Activated CD8-positive, alpha-beta memory T cell treated with anti-CD3 and anti-CD28 coated beads, Interleukin-2, amount 10 ng/mL, durations not matched to agents 7 days and 5 days (primary cell): ENCODE measurements around the gene NAT8L. TPM values are rescaled to one million over a fixed set of nuclear protein-coding genes. Genes with fewer than 3 reads are reported as not detected.

ENCODE experiments used
- ATAC-seq: fragments of 150-1000 bp; cut with Tn5 transposase; one replicate; pipeline ENCODE4 v1.10.0; 2021; ENCODE audit warnings: moderate library complexity
- CTCF ChIA-PET: fragments of 350-600 bp; sonication (Branson Sonifier 250); formaldehyde crosslinking; loops from one replicate; lab custom pipeline; 2021; ENCODE audit warnings: antibody characterized with exemption; lab: Charles Lee
- DNase-seq: peaks from one replicate; pipeline ENCODE4 v3.0.0-alpha.2; 2020
- H3K27ac Mint-ChIP-seq: one replicate; pipeline ENCODE4 v1.8.0; 2021; ENCODE audit warnings: mild to moderate bottlenecking, mixed read lengths
- H3K27me3 Mint-ChIP-seq: one replicate; pipeline ENCODE4 v1.8.0; 2021; ENCODE audit warnings: mixed read lengths
- H3K36me3 Mint-ChIP-seq: one replicate; pipeline ENCODE4 v1.8.0; 2021; ENCODE audit warnings: mild to moderate bottlenecking, mixed read lengths
- H3K4me1 Mint-ChIP-seq: one replicate; pipeline ENCODE4 v1.8.0; 2021; ENCODE audit warnings: mixed read lengths
- H3K4me3 Mint-ChIP-seq: one replicate; pipeline ENCODE4 v1.8.0; 2021; ENCODE audit warnings: mild to moderate bottlenecking, moderate library complexity, mixed read lengths
- H3K9me3 Mint-ChIP-seq: one replicate; pipeline ENCODE4 v1.8.0; 2022; ENCODE audit warnings: low read depth, mixed read lengths
- total RNA-seq, 2 experiments: library from RNA; stranded (reverse); gene quantifications; one replicate each; pipeline ENCODE4 v1.2.3, GENCODE V29; 2021

The NAT8L gene
- total RNA-seq, 2 experiments from 2014 or later, result 0.09 to 0.40 TPM

DNA sequence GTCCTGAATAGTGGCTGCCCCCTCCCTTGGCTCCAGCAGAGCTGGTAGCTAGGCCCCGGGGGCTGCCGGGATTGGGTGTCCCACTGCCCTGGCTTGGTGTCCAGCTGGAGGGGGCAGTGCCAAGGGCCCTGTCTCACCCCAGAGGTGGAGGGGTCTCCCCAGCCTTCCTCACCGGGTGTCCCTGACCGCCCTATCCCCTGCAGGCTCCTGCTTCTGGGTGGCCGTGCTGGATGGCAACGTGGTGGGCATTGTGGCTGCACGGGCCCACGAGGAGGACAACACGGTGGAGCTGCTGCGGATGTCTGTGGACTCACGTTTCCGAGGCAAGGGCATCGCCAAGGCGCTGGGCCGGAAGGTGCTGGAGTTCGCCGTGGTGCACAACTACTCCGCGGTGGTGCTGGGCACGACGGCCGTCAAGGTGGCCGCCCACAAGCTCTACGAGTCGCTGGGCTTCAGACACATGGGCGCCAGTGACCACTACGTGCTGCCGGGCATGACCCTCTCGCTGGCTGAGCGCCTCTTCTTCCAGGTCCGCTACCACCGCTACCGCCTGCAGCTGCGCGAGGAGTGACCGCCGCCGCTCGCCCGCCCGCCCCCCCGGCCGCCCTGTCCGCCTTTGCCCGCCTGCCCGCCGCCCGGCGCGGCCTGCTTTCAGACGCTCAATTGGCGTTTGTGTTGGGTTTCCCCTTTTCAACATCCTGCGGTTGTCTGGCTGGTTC, 4.6 kb downstream of the NAT8L start:
- CTCF ChIA-PET, result no interaction called here
- Mint-ChIP-seq H3K27me3 (peaks cover 3% of the 10 kb centered on the region), H3K27ac (no peak overlapping the region), H3K4me1 (no peaks in the 10 kb centered on the region), H3K36me3 (no peaks in the 10 kb centered on the region), H3K9me3 (no peaks in the 10 kb centered on the region), H3K4me3 (no peak overlapping the region)
- ATAC-seq (no peak), DNase-seq (no peak)

- peaks cover 3% of the 10 kb centered on the region for H3K27me3 Mint-ChIP-seq
- no peaks in the 10 kb centered on the region for H3K36me3 Mint-ChIP-seq
- H3K4me1 Mint-ChIP-seq, result no peaks in the 10 kb centered on the region
- no peak overlapping the region for H3K27ac Mint-ChIP-seq
- H3K9me3 Mint-ChIP-seq, result no peaks in the 10 kb centered on the region
- DNase-seq (no peak), ATAC-seq (no peak)
- CTCF ChIA-PET, result no interaction called here
- H3K4me3 Mint-ChIP-seq, result no peak overlapping the region
Measured at GRCh38 chr4:2064276-2064991, 5.3 kb downstream of the NAT8L start.

DNA sequence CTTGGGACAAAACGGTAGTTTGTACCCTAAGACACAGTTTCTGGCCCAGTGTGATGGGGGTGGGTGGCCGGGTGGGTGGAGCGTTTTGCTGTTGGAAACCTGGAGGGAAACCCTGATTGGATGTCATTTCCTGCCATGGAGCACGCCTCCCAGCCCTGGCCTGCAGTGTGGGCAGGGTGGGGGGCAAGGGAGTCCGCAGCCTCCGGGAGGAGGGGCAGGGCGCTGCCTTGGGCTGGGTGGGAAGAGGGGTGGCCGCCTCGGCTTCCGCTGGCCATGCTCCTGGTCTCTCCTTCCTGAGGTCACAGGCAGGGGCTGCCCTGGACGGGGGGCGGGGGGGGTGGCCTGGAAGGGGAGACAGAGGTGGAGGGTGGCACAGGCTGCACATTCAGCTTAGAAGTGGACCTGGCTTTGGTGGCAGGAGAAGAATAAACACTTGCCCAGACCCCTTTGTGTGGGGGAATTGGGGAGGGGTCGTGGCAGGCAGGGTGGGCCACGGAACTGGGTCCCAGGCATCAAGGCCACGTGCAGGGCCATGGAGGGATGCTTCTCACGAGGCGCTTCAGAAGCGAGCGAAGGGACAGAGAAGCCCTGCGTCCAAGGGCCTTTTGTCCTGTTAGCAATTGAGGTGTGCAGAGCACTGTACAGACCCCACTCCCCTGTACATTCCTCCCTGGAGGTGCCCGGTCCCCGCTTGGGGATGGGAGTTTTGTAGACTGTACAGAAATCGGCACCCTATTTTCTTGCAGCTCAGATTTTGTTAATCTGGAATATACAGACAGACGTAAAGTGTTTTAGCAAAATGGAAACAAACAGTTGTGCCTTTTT, 6.2 kb downstream of the NAT8L start:
- no peak for DNase-seq
- Mint-ChIP-seq H3K36me3 (no peaks in the 10 kb centered on the region), H3K4me1 (no peaks in the 10 kb centered on the region), H3K4me3 (no peak overlapping the region), H3K9me3 (no peaks in the 10 kb centered on the region), H3K27me3 (peaks cover 3% of the 10 kb centered on the region), H3K27ac (no peak overlapping the region)
- ATAC-seq, result no peak
- CTCF ChIA-PET, result no interaction called here

GRCh38 chr4:2066011-2066551, 7.0 kb downstream of the NAT8L start:
- Mint-ChIP-seq H3K4me1 (no peaks in the 10 kb centered on the region), H3K9me3 (no peaks in the 10 kb centered on the region), H3K27ac (no peak overlapping the region), H3K36me3 (no peaks in the 10 kb centered on the region), H3K4me3 (no peak overlapping the region), H3K27me3 (peaks cover 3% of the 10 kb centered on the region)
- ATAC-seq, result no peak
- CTCF ChIA-PET, result no interaction called here
- DNase-seq, result no peak

DNA sequence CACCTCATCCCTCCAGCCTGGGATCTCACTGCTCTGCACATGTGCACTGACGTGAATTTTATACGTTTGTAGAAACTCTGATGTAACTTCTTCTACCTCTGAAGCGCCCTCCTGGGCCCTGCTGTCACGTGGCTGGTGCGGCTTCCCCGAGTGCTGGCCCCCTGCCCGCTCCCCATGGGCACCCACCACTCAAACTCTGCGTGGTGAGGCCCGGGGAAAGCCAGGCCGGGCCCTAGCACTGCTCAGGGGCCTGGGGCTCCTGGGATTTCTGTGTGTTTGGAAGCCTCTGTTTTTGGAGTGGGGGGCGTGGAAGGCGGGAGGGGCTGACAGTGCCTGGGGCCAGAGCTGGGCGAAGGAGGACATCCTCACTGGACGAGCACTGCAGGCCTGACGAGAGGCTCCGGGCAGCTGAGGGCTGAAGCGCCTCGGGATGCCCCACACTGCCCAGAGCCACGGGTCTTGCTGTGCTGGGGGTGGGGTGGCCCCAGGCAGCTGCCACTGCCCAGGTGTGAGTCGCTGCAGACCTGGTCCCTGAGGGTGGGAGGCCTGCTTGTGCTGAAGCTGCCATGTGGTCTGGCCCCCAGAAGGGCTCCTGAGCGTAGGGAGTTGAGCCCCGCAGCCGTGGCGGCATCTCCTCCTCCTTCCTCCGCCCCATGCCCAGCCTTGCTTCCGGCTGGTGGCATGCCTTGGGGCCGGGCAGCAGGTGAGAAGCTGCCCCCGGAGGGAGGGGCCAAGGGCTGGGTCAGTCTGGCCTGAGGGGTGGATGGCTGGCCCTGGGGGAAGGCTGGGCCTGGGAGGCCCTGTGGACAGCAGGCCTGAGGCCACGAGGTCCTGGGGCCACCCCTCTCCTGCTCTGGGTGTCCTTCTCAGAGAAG, 7.7 kb downstream of the NAT8L start:
- Mint-ChIP-seq H3K4me3 (no peak overlapping the region), H3K36me3 (no peaks in the 10 kb centered on the region), H3K27me3 (peaks cover under 1% of the 10 kb centered on the region), H3K9me3 (no peaks in the 10 kb centered on the region), H3K27ac (no peak overlapping the region), H3K4me1 (no peaks in the 10 kb centered on the region)
- DNase-seq (no peak), ATAC-seq (no peak)
- CTCF ChIA-PET, result no interaction called here

- Mint-ChIP-seq H3K27ac (no peak overlapping the region), H3K9me3 (no peaks in the 10 kb centered on the region), H3K4me1 (no peaks in the 10 kb centered on the region), H3K36me3 (no peaks in the 10 kb centered on the region), H3K27me3 (no peaks in the 10 kb centered on the region), H3K4me3 (no peak overlapping the region)
- DNase-seq (no peak), ATAC-seq (no peak)
- CTCF ChIA-PET, result no interaction called here
Measured at GRCh38 chr4:2067446-2068197, 8.5 kb downstream of the NAT8L start.

DNA sequence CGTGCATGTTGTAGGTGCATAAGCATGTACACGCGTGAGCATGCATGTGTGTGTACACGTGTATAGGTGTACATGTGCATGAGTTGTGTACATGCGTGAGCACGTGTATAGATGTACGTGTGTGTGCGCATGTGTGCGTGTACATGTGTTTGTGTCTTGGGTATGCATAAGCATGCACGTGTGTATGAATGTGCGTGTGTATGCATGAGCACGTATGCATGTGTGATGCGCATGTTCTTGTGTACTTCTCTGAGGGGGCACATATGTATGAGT, 9.0 kb downstream of the NAT8L start:
- no peaks in the 10 kb centered on the region for H3K27me3 Mint-ChIP-seq
- DNase-seq (no peak), ATAC-seq (no peak)
- CTCF ChIA-PET, result no interaction called here
- H3K27ac Mint-ChIP-seq, result no peak overlapping the region
- H3K9me3 Mint-ChIP-seq, result no peaks in the 10 kb centered on the region
- H3K4me3 Mint-ChIP-seq, result no peak overlapping the region
- H3K36me3 Mint-ChIP-seq, result no peaks in the 10 kb centered on the region
- no peaks in the 10 kb centered on the region for H3K4me1 Mint-ChIP-seq

DNA sequence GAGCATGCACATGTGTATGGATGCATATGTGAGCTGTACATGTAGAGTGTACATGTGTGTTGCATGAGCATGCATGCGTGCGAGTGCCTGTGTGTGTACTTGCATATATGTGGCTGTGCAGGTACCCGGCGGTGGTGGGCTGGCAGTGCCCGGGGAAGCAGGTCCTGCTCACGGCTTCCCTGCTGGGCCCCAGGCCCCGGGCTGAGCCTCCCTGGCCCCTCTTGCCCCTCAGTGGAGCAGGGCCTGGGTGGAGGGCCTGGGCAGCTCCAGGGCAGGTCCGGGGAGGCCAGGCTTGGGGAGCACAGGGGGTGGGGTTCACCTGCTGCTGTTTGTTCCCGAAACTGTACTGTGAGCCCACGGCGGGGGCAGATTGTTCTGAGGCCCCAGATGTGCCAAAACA, 9.4 kb downstream of the NAT8L start:
- Mint-ChIP-seq H3K4me1 (no peaks in the 10 kb centered on the region), H3K36me3 (no peaks in the 10 kb centered on the region), H3K4me3 (no peak overlapping the region), H3K9me3 (no peaks in the 10 kb centered on the region), H3K27me3 (no peaks in the 10 kb centered on the region), H3K27ac (no peak overlapping the region)
- CTCF ChIA-PET, result no interaction called here
- no peak for DNase-seq
- no peak for ATAC-seq

- H3K36me3 Mint-ChIP-seq, result no peaks in the 10 kb centered on the region
- H3K4me1 Mint-ChIP-seq, result no peaks in the 10 kb centered on the region
- no peak overlapping the region for H3K27ac Mint-ChIP-seq
- CTCF ChIA-PET, result no interaction called here
- ATAC-seq (no peak), DNase-seq (no peak)
- no peaks in the 10 kb centered on the region for H3K9me3 Mint-ChIP-seq
- H3K4me3 Mint-ChIP-seq, result no peak overlapping the region
- no peaks in the 10 kb centered on the region for H3K27me3 Mint-ChIP-seq
Measured at GRCh38 chr4:2069161-2069971, 10.2 kb downstream of the NAT8L start.

GRCh38 chr4:2069986-2070385, 10.9 kb downstream of the NAT8L start:
- ATAC-seq, result no peak
- Mint-ChIP-seq H3K36me3 (no peaks in the 10 kb centered on the region), H3K4me3 (no peak overlapping the region), H3K27ac (no peak overlapping the region), H3K9me3 (no peaks in the 10 kb centered on the region), H3K27me3 (no peaks in the 10 kb centered on the region), H3K4me1 (no peaks in the 10 kb centered on the region)
- DNase-seq, result no peak
- CTCF ChIA-PET, result no interaction called here

GRCh38 chr4:2070421-2071251, 11.5 kb downstream of the NAT8L start:
- Mint-ChIP-seq H3K4me3 (no peak overlapping the region), H3K36me3 (no peaks in the 10 kb centered on the region), H3K27ac (no peak overlapping the region), H3K27me3 (no peaks in the 10 kb centered on the region), H3K4me1 (no peaks in the 10 kb centered on the region), H3K9me3 (no peaks in the 10 kb centered on the region)
- no peak for ATAC-seq
- CTCF ChIA-PET, result no interaction called here
- no peak for DNase-seq
